ENCODE measurements around the gene PSMA5.

- TF ChIP-seq, protein P1, sequence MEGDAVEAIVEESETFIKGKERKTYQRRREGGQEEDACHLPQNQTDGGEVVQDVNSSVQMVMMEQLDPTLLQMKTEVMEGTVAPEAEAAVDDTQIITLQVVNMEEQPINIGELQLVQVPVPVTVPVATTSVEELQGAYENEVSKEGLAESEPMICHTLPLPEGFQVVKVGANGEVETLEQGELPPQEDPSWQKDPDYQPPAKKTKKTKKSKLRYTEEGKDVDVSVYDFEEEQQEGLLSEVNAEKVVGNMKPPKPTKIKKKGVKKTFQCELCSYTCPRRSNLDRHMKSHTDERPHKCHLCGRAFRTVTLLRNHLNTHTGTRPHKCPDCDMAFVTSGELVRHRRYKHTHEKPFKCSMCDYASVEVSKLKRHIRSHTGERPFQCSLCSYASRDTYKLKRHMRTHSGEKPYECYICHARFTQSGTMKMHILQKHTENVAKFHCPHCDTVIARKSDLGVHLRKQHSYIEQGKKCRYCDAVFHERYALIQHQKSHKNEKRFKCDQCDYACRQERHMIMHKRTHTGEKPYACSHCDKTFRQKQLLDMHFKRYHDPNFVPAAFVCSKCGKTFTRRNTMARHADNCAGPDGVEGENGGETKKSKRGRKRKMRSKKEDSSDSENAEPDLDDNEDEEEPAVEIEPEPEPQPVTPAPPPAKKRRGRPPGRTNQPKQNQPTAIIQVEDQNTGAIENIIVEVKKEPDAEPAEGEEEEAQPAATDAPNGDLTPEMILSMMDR (conservative IDR thresholded peaks at IDR 0.05; ENCODE audit: low read length), result no peak
- no peak for TF ChIP-seq EZH2phosphoT487 (IDR thresholded peaks at IDR 0.05; ENCODE audit: borderline replicate concordance)
Measured at GRCh38 chr1:109379907-109380306, 46.3 kb downstream of the PSMA5 start.

All from Loucy (cell line).